Gastroesophageal sphincter (tissue), 4 donors: ENCODE results near the gene GPX2. TPM values are rescaled to one million over a fixed set of nuclear protein-coding genes. Genes with fewer than 3 reads are reported as not detected.

Experiments
- ATAC-seq: fragments of 150-250 bp; one replicate; pipeline ENCODE4 v1.9.1; 2016; ENCODE audit warnings: mild to moderate bottlenecking, moderate library complexity
- H3K27ac ChIP-seq, 4 donors: fragments of 200-600 bp; sonication (generic) in 3 of 4; 1 replicate in 3 of 4; 2 replicates in 1 of 4; pipeline ENCODE4 v1.5.1; 2016 to 2019
- H3K27me3 ChIP-seq: fragments of 200-600 bp; sonication (generic); one replicate; pipeline ENCODE4 v1.5.1; 2019
- H3K36me3 ChIP-seq, 2 donors: fragments of 200-600 bp; sonication (generic); one replicate each; pipeline ENCODE4 v1.5.1; 2019; ENCODE audit warnings: control low read depth in 1 of 2
- H3K4me1 ChIP-seq, 3 donors: fragments of 200-600 bp; sonication (generic); 1 replicate in 2 of 3; 2 replicates in 1 of 3; pipeline ENCODE4 v1.5.1; 2016 to 2019; ENCODE audit warnings: control low read depth in 2 of 3
- H3K4me3 ChIP-seq, 2 donors: fragments of 200-600 bp; sonication (generic); one replicate each; pipeline ENCODE4 v1.5.1; 2019; ENCODE audit warnings: mild to moderate bottlenecking in 1 of 2, moderate library complexity in 1 of 2
- H3K9me3 ChIP-seq, 3 donors: fragments of 200-600 bp; sonication (generic); one replicate each; pipeline ENCODE4 v1.5.1; 2017 to 2019; ENCODE audit warnings: control low read depth in 2 of 3
- EP300 ChIP-seq: sonication (generic); formaldehyde crosslinking; IDR thresholded peaks from one replicate; pipeline ENCODE4 v1.6.1; 2017; ENCODE audit warnings: antibody characterized with exemption, mild to moderate bottlenecking
- POLR2A ChIP-seq, 2 donors: fragments of 450-650 bp; IDR thresholded peaks; one replicate each; pipeline ENCODE4 v1.6.1; 2017; ENCODE audit warnings: antibody characterized with exemption in 2 of 2, mild to moderate bottlenecking in 2 of 2, moderate library complexity in 1 of 2
- POLR2AphosphoS5 ChIP-seq: sonication (generic); formaldehyde crosslinking; IDR thresholded peaks from one replicate; pipeline ENCODE4 v1.6.1; 2017; ENCODE audit warnings: antibody characterized with exemption
- WGBS, 2 donors: methylation state at CpG; one replicate each; pipeline ENCODE4 v1.1.5; 2018; ENCODE audit warnings: low coverage in 1 of 2; 5-methylcytosine and 5-hydroxymethylcytosine counted together
- total RNA-seq, 4 donors: library from RNA; depleted of rRNA; stranded (reverse); fragments of >200 nt; gene quantifications; one replicate each; pipeline ENCODE4 v1.1.0, GENCODE V29; 2016
- TF ChIP-seq, protein P1 (sequence below), 4 experiments: fragments of 200-600 bp in 2 of 4; fragments of 450-650 bp in 2 of 4; sonication (generic) in 1 of 4; IDR thresholded peaks; one replicate each; pipeline ENCODE4 v1.5.1; 2017 to 2019; ENCODE audit warnings: antibody characterized with exemption in 4 of 4, mild to moderate bottlenecking in 2 of 4, moderate library complexity in 2 of 4

The GPX2 gene
- total RNA-seq, 4 donors from 2014 or later = 0.93 to 10.6 (median 1.4) TPM; not detected in 1

DNA sequence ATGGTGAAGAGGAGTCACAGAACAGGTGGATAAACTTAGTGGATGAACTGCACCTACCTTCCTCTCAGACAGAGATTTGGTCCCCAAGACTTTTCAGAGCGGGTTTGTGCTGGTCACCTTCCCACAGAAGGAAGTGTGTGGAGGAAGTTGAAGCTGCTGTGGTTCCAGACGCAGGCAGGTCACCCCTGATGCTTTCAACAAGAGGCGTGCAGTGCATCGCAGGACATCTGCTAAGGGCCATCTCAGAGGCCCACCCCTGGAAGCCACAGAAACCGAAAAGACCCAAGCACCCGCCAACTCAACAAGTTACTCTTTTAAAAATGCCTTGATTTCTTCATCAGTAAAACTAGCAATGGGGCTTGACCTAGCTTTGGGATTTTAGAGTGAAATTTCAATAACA is 1.0 kb upstream of the GPX2 start:
- Histone ChIP-seq H3K27me3 (no peaks in the 10 kb centered on the region), H3K27ac (no peak overlapping the region), H3K9me3 (no peaks in the 10 kb centered on the region), H3K4me3 (no peak overlapping the region), H3K36me3 (peaks cover 0 to 80% of the 10 kb centered on the region in 2 donors), H3K4me1 (no peaks in the 10 kb centered on the region)
- no peak for ATAC-seq
- WGBS, 2 donors = 73% methylated on average over 2 of the region's 6 CpGs; no CpG with 5 or more reads in 1 of the 2 donors
- TF ChIP-seq POLR2A (IDR thresholded peaks at IDR 0.05) (no peak), EP300 (no peak), POLR2AphosphoS5 (no peak)
- TF ChIP-seq, protein P1, sequence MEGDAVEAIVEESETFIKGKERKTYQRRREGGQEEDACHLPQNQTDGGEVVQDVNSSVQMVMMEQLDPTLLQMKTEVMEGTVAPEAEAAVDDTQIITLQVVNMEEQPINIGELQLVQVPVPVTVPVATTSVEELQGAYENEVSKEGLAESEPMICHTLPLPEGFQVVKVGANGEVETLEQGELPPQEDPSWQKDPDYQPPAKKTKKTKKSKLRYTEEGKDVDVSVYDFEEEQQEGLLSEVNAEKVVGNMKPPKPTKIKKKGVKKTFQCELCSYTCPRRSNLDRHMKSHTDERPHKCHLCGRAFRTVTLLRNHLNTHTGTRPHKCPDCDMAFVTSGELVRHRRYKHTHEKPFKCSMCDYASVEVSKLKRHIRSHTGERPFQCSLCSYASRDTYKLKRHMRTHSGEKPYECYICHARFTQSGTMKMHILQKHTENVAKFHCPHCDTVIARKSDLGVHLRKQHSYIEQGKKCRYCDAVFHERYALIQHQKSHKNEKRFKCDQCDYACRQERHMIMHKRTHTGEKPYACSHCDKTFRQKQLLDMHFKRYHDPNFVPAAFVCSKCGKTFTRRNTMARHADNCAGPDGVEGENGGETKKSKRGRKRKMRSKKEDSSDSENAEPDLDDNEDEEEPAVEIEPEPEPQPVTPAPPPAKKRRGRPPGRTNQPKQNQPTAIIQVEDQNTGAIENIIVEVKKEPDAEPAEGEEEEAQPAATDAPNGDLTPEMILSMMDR (IDR thresholded peaks at IDR 0.05) = no peak

DNA sequence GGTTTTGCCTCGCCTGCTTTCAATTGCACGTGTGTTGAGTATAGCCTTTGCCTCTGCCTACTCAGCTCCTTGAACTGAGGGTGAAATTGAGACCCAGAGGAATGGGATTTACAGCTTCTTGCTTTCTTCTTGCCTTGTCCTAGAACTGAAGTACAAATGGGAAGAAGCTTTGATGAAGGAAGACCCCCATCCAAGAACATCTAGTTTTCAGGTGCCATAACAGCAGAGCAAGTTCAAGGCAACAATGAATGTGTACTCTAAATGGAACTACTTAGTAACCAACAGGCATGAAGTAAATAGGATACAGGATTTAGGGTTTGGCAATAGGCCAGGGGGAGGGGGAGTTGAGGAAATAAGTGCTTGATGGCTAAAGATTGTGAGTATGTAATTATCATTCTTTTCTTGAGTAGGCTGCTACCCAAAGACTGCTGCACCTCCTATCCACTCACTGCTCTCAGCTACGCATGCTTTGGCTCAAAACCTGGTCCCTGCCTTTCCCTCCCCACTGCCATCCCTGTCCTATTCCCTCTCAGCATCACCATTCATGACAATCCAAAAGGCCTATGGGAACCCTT is 2.1 kb downstream of the GPX2 start:
- ATAC-seq = no peak
- 80 to 88% methylated on average over 2 to 3 of the region's 3 CpGs for WGBS, 2 donors
- TF ChIP-seq, protein P1 (IDR thresholded peaks at IDR 0.05) = no peak
- TF ChIP-seq POLR2A (IDR thresholded peaks at IDR 0.05) = no peak
- TF ChIP-seq EP300 = no peak
- no peak for TF ChIP-seq POLR2AphosphoS5

DNA sequence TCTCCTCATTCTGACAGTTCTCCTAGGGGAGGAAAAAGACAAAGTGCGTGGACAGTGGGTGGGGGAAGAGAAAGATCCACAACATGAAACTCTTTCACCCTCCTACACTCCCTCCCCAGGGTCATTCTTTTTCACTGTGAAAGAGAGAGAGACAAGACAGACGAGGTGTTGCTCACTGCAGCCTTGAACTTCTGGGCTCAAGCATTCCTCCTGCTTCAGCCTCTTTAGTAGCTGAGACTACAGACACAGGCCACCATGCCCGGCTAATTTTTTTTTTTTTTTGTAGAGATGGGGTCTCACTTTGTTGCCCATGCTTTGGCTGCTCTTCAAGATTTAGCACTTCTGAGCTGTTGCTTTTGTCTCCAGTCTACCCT is 2.7 kb downstream of the GPX2 start:
- peaks cover 0 to 69% of the 10 kb centered on the region in 2 donors for H3K36me3 ChIP-seq
- WGBS, 2 donors = 43 to 88% methylated on average over 1 to 3 of the region's 3 CpGs
- ATAC-seq = no peak

More for the DNA sequence above, 2.1 kb downstream of the GPX2 start:
- no peaks in the 10 kb centered on the region for H3K9me3 ChIP-seq
- H3K27me3 ChIP-seq = no peaks in the 10 kb centered on the region
- H3K4me3 ChIP-seq = no peak overlapping the region
- peaks cover 0 to 73% of the 10 kb centered on the region in 2 donors for H3K36me3 ChIP-seq
- peaks cover 4 to 23% (median 5%) of the 10 kb centered on the region in 3 donors for H3K4me1 ChIP-seq
- no peak overlapping the region for H3K27ac ChIP-seq

DNA sequence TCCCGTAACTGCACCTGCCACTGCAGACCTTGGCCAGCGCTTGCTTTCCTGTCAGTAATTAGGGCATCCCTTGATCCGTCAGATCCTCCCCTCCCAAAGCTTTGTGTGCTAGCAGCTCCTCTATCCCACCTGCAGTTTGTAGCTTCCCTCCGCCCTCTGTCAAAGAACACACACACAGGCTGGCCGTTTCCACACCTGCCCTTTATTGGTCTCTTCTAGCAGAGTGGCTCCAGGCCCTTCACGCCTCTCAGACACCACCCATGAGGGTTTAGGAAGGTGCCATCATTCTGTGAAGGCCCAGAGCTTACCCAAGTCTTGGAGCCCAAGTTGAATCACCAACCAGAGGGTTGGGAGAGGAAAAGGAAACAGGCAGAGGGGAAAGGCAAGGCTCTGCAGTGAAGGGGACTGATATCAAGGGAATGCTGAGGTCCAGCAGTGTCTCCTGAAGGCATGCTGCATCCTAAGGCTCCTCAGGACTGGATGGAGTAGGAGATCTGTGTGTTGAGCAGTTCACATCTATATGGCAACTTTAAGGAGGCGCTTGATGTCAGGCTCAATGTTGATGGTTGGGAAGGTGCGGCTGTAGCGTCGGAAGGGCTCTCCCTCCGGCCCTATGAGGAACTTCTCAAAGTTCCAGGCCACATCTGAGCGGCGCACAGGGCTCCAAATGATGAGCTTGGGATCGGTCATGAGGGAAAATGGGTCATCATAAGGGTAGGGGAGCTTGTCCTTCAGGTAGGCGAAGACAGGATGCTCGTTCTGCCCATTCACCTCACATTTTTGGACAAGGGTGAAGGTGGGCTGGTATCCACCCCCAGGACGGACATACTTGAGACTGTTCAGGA is 3.4 kb downstream of the GPX2 start:
- no peak for TF ChIP-seq EP300
- TF ChIP-seq, protein P1 (IDR thresholded peaks at IDR 0.05) = no peak
- no peak for TF ChIP-seq POLR2A (IDR thresholded peaks at IDR 0.05)
- TF ChIP-seq POLR2AphosphoS5 = no peak
- H3K36me3 ChIP-seq = peaks cover 0 to 69% of the 10 kb centered on the region in 2 donors
- ATAC-seq = no peak
- H3K4me1 ChIP-seq = peaks cover 4 to 30% (median 5%) of the 10 kb centered on the region in 3 donors
- H3K27ac ChIP-seq = no peak overlapping the region
- no peaks in the 10 kb centered on the region for H3K27me3 ChIP-seq
- no peaks in the 10 kb centered on the region for H3K9me3 ChIP-seq
- H3K4me3 ChIP-seq = no peak overlapping the region
- 88 to 91% methylated on average over 11 to 13 of the region's 17 CpGs for WGBS, 2 donors

More for the DNA sequence above, 2.7 kb downstream of the GPX2 start:
- H3K4me1 ChIP-seq = peaks cover 4 to 29% (median 5%) of the 10 kb centered on the region in 3 donors
- H3K9me3 ChIP-seq = no peaks in the 10 kb centered on the region
- H3K4me3 ChIP-seq = no peak overlapping the region
- TF ChIP-seq EP300 (no peak), POLR2A (IDR thresholded peaks at IDR 0.05) (no peak), POLR2AphosphoS5 (no peak)
- TF ChIP-seq, protein P1 (IDR thresholded peaks at IDR 0.05) = no peak
- no peak overlapping the region for H3K27ac ChIP-seq
- H3K27me3 ChIP-seq = no peaks in the 10 kb centered on the region
